ENCODE results near the gene DNAJB13.
A peak's percentile ranks its signal among the peaks of the same experiment; 100 is the strongest.

Gene DNAJB13

DNA sequence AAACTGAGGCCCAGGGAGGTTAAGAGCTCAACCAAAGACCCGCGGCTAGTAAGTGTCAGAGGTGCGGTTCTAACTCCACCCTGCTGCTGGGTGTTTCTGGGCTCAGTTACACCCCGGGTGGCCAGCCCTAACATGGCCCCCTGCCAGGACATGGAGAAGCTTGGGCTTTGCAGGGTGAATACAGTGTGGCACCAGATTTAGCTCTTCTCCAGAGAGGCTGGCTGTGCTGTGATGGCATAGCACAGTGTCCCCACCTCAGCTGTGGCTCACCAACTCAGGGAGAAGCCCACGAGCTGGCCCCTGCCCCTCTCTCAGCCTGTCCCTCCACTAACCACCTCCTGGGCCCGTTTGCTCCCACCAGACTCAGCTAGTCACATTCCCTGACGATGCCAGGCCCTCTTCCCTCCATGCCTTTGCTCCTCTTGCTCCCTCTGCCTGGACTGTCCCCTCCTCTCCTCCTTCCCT is 51.0 kb downstream of the DNAJB13 start:
- no peak for DNase-seq

DNA sequence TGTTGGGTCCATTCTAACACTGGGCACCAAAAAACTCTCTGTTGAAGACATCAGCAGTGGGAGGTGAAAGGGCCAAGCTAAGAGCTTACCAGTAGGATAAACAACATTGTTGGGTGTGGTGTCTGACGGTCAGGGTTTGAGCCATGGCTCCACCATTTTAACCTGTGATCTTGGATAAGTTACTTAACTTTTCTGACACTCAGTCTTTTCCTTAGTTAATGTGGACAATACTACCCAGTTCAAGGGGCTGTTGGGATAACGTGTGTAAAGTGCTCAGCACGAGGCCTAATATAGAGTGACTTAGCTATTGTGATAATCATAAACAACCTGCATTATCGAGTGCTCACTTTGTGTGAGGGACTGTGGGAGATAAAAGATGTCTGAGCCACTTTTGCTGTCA is 52.0 kb downstream of the DNAJB13 start:
- no peak for DNase-seq

DNA sequence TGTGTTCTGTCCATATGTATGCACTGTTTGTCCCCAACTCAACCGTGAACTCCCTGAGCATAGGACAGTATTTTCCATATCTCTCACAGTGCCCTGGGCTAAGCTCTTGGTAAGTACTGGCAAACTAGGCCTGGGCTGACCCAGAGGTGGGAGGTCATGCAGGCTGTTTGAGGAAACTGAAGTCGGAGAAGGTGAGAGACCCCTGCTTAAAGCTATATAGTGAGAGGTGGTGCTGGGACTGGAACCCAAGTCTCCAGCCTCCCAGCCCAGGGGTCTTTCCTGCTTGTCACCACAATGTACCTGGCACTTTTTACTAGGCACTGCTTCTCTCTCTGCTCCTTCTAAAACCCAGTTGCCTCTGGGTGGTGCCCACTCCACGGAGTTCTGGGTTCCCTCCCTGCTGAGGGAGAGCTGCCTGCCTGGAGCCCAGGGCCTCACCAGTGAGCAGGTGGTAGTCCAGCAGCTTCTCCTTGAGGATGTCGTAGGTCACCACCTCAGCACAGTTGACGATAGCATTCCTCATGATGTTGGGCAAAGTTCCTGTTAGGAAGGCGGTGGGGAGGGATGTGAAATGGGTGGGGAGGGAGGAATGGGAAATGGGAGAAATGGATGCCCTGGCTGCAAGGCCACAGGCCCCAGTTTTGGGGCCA is 53.3 kb downstream of the DNAJB13 start:
- DNase-seq, result no peak

DNA sequence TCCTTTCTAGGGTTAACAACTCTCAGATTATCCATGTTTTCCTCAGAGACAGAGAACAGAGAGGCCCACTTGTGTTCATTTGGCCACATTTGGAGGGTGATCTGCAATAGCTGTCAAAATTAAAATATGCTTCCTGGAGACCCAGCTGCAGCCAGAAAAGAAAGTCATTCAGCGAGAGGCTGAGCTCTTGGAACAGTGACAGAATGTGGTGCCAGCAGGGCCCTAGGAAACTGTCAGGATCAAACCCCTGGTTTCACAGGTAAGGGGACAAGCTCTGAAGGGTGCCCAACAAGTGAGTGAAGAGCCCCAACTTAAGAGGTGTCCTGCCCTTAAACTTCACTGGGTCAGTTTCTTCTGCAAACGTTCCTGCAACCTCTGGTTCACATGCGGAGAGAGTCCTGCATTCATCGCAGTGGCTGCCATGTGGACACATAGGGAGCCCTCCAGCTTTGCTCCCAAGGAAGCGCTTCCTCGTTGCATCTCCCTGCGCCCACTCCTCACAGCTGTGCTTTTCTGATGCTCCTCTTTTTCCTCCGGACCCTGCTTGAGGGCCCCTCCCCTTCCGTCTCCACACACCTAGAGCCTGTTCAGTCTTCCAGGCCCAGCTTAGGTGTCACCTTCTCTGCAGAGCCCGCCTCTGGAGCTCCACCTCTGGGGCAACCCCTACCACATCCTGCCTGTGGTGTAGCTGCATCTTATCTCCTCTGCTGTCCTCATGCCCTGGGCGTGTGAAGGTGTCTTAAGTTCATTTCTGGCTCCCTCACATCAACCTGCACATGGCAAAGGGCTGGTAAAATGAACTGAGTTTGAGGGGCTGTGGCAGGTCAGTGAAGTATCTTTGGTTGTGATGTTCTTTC is 54.2 kb downstream of the DNAJB13 start:
- peak in 3 of 4 experiments; percentile 36 to 75 (median 68) for DNase-seq

DNA sequence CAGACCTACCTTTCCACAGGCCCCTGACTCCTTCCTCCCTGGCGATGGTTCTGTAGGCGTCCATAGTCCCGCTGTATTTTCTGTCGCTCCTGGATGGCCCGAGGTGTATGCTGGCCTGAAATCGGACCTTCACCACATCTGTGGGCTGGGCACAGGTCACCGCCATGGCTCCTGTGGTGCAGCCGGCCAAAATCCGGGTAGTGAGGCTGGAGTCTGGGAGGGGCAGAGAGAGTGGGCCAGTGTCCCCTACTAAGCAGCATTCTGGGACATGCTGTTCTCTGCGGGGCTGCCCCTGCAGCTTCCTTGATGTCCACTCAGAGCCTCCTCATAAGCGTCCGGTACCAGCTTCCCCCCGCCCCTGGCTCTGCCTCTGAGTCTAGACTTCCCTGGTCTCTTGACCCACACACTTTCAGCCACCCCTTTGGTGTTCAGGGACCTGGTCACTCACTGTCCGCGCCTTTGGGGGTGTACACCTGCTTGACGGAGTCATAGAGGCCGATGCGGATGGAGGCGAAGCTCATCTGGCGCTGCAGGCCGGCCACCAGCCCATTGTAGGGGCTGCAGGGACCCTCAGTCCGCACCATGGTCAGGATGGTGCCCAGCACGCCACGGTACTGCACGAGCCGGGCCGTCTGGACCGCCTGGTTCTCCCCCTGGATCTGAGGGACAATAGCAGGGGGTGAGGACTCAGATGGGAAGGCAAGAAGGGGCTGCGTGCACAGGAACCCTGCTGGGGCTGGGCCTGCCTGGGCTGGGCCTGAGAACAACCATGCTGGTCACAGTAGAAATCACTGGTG is 55.1 kb downstream of the DNAJB13 start:
- no peak for DNase-seq

DNA sequence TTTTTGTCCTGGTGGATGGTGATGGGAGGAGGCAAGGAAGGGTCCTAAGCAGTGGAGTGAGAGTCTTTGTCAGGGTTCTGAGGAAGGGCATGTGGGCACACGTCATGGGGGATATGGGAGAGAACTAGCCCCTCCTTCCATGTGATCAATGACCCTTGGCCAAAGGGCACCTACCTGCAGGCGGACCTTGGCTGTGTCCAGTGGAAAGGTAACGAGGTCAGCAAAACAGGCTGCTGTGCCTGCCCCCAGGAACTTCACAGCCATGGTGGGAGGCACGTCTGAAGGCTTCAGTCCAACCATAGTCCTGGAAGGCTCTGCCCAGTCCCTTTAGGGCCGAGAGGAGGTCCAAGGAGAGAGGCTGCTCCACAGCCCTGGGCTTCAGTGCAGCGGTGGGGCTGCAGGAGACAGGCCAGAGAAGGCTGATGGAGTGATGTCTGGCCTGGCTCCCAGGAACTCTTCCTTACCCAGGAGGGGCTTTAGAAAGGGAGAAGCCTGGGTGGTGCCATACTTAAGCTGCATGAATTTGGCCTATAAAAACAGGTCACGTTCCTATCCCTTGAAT is 56.0 kb downstream of the DNAJB13 start:
- DNase-seq, result no peak

DNA sequence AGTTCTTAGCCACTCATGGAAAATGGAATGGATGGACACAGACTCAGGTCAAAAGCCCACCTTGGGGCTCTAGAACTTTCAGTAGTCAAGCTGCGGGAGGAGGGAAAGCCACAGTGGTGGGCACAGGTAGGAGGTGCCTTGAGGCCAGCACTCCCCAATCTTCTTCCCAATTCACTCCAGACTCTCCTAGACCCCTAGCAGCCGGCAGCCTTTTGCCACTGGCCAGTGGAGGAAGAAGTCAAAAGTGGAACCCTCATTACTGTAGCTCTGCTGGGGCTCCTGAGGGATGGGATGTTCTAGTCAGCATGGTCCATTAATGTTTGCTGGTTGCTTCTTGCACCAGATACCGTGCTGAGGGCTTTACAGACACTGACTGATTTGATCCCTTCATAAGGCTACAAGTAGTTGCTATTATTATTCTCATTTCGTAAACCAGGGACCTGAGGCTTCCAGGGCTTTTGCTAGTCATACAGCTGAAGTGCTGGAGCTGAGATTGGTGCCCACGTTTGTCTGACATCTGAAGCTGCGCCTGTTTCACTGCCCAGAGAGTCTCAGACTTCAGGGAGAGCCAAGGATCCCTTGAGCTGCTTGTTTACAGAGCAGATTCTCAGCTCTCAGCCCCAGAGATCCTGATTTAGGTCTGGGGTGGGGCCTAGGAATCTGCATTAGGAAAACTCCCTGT is 57.0 kb downstream of the DNAJB13 start:
- DNase-seq, result no peak

DNA sequence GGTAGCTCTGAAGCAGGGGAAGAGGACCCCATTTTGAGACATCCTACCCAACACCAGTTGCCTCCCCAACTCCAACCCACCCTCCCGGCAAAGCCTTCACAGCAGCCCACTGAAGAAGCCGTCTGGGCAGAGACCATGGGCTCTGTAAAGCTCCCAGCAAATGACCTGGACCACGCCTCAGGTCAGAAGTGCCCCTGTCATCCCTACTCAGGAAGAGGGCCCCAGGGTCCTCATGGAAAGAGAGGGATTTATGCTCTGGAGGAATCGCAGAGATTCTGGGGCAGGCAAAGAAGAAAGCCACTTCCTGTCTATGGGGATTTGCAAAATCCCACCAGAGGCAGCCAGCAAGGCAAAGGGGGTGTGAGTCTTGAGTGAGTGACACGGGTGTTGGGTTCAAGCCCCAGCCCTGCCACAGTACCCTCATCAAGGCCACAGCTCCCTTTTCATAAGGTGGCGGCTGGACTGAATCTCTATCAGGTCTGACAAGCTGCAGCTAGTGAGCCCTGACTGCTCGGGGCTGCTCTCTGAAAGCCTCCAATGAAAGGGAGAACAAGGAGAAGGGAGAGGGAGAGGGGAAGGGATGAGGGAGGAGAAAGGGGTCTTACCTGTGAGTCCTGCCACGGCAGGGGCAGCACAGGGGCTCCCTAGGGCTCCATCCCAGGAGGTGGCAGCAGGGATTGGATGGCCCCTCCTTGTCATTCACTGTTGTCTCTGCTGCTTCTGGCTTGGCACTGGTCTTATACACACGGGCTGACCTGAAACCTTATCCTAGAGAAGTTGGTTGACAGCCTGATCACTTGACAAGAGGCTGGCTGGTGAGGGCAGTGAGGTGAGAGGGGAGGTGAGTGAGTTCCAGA is 57.8 kb downstream of the DNAJB13 start, which contains the start of gene UCP3:
UCP3 (minus strand) TSS at position 713 of the 857 bp plus-strand sequence. CDS start 2,043 bp downstream, outside the sequence.
- DNase-seq, result no peak

DNA sequence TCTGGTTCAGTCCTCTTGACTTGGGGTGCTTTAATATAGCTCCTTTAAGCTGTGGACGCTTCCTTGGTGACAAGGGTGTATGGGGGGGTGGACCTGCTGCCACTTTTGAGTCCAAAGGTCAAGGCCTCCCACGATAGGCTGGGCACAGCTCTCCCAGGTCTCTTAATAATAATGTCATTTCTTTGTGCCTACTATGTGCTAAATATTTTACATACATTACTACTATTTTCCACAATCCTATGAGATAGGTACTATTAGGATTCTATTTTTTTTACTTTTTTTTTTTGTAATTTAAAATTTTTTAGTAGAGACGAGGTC is 58.4 kb downstream of the DNAJB13 start:
- DNase-seq, result no peak

DNA sequence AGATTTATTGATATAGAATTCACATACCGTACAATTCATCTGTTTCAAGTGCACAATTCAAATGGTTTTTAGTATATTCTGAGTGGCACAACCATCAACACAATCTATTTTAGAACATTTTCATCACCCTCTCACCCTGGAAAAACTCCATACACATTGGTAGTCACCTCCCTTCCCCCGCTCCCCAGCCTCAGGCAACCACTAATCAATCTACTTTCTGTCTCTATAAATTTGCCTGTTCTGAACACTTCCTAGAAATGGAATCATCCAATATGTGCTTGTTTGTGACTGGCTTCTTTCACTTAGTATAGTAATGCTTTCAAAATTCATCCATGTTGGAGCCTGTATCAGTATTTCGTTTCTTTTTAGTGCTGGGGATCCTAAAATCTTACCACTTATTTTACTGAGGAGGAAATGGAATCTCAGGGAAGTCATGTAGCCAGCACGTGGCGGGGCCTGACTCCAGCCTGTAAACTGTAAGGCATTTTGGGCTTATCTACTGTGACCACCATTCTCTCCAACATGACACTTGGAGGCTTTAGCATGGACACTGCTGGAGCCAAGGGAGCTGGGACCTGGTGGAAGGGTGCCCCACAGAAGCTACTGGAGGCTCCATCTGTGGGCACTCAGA is 59.0 kb downstream of the DNAJB13 start:
- DNase-seq, result no peak

DNA sequence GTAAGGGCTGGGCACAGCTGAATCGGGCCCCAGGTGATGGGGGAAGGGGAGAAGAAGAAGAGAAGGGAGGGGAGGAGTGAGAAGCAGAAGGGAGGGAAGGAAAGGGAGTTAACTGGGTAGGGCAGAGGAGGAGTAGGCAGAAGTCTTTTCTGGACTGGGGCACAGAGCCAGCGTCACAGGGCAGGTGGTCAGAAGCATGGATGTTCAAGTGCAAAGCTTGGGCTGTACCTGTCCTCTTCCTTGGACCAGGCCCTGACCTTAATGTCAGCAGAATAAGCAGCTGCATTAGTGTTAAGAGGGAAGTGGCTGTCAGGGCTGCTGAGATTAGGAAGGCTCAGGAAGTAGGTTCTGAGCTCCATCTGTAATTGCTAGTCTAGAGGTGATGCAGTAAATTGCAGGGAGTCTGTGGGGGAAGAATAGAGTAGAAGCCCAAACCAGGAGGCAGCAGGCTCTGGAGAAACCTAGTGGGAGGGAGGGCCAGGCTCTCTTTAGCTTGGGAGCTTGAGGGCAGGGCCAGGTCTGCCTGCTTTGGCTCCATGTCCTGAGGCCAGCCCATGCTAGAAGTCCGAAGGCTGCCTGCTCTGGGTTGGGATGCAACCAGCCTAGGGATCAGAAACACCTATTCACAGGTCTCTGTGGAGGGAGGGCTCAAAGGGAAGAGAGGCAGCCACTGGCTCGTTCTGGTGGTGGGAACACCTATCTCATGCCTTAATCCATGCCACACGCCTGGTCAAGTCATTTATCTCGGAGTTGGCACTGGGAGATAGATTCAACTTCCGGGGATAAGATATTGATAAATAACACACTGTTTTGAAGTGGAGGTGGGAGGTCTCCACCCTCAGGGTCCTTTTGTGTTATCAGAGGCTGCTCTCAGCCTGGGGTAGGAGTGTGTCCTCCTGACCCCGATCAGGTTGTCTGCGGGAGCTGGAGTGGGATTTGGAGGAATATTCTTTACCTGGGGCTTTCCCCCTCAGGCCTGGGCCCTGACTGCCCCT is 59.8 kb downstream of the DNAJB13 start:
- DNase-seq, result no peak

DNA sequence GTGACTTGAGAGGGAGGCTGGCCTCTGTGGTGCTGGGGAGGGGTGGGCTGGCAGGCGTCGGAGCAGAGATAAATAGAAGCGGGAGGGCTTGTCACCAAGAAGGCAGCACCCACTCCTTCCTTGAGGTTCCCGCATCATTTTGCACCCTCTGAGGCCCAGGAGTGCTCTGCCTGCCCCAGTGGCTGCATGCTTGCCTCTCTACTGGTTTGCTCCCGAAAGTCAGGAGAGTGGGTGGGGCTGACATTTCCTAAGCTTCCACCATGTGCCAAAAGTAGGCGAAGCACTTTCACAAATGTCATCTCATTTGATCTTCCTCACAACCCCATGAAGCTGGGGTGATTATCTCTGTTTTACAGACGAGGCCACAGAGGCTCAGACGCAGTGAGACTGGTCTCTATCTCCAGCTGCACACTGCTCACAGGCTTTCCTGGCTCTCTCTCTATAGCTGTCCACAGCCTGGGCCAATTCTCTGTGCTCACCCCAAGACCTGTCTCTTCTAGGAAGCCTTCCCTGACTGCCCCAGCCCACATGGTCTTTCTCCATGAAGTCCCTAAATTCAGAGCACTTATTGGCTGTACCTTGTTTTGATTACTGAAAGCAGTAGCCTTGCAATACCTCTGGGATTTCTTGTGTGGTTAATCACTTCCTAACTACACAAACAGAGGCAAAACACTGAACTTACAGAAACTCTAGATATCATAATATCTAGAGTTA is 60.7 kb downstream of the DNAJB13 start:
- no peak for DNase-seq

DNA sequence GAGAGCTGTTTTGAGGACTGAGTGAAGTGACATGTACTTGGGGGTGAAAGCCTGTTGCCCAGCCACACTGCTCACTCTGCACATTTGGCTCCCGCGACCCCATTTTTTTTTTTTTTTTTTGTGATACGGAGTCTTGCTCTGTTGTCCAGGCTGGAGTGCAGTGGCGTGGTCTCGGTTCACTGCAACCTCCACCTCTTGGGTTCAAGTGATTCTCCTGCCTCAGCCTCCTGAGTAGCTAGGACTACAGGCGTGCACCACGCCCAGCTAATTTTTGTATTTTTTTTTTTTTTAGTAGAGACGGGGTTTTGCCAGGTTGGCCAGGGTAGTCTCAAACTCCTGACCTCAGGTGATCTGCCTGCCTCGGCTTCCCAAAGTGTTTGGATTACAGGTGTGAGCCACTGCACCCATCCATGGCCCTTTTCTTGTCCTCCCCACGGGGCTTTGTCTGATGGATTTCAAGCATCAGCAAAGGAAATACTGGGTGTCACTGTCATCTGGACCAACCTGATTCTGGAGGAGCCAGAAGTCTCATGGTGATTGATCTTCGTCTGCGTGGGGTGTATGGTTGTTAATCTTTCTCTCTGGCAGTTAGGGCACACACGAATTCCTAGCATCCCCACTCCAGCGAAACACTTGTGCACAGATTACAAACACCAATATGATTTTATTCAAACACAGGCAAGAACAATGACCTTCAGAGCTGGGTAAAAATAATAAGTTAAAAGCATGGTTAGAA is 61.4 kb downstream of the DNAJB13 start:
- DNase-seq, result no peak

DNA sequence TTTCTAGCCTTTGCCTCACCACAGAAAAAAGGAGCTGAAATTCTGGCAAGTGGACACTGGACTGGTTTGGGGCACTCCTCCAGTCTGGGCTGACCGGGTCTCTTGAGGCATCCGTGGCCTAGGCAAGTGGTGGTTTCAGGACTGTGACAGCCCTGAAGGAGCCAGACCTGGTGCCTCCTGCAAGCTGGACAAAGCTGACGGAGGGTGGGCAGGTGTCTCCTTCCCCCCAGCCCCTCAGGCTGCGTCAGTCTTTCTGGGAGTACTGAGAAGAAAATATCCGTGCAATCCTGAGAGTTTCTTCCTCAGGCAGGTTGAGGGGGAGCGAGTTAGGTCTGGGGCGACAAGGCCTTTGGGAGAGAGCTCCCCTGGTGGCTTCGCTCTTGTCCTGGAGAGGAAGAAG is 62.3 kb downstream of the DNAJB13 start:
- DNase-seq, result no peak

DNA sequence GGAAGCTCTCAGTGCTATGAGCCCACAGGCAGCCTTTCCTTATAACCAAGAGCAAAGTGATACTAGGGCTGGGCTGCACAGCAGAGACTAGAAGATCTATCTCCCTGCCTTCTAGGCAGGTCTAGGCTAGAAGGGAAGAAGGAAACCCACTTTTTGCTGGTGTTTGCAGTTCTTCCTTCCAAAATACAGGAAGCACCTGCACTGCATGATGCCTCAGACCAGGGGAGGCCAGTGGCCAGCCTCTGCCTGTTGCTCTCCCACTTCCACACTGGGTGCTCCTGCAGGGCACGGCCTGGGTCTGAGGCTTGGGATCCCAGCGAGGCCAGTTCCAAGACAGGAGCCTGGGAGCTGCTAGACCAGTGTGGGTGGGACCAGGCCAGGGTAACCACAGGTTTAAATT is 64.1 kb downstream of the DNAJB13 start:
- no peak for DNase-seq

DNA sequence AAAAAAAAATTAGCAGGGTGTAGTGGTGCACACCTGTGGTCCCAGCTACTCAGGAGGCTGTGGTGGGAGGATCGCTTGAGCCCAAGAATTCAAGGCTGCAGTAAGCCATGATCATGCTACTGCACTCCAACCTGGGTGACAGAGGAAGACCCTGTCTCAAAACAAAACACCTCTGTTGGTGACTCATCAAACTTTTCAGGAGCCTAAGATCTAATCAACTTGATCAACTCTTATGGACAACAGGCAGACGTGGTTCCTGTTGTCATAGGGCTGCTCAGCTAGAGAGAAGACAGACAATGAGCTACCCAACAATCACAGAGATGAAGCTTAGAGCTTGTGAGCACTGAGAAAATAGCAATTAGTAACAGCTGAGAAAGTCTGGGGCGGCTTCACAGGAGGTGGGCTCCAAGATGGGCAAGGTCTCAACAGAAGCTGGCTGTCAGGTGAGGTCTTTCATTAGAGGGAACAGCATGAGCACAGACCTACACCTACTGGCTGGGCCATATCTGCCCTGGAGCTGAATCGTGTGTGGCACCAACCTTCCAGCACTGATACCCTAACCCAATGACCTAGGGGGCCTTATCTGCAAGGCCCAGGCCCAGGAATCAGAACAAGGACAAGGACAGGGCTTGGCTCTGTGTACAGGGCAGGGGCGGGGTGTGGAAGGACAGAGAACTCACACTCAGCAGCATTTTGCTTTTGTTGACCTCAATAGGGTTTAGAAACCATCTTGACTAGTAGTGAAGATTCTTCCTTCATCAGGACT is 65.3 kb downstream of the DNAJB13 start:
- DNase-seq, result no peak

DNA sequence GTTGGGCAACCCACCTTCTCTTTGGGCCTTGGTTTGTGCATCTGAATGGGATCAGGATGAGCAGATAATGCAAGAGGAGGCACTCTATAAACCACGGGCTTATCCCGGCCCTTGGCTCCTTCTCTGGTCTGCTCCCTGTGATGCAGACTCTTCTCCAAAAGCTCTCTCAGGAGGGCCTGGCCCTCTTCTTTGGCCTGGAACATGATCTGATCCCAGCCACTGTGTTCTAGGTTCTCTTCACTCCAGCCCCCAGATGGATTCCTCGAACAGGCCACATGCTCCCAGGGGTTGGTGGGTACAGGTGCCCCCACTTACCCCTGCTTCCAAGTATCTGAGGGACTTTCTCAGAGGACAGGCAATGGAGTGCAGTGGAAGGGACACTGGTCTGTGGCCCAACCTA is 66.8 kb downstream of the DNAJB13 start:
- no peak for DNase-seq

Data from activated naive CD4-positive, alpha-beta T cell (primary cell).